CD8-positive, alpha-beta memory T cell (primary cell): ENCODE data around the gene CHST11. TPM values are rescaled to one million over a fixed set of nuclear protein-coding genes. Genes with fewer than 3 reads are reported as not detected.

Experiments used
- CTCF ChIA-PET: fragments of 350-600 bp; sonication (Branson Sonifier 250); formaldehyde crosslinking; loops from one replicate; lab custom pipeline; 2021; ENCODE audit warnings: antibody characterized with exemption; lab: Charles Lee
- POLR2A ChIA-PET: fragments of 350-600 bp; sonication (Branson Sonifier 250); formaldehyde crosslinking; loops from one replicate; lab custom pipeline; 2021; ENCODE audit warnings: antibody characterized with exemption; lab: Charles Lee
- DNase-seq, 5 donors: peaks; one replicate each; pipeline versions ENCODE4 v3.0.0 to v3.0.0-alpha.2; 2020 to 2022; ENCODE audit warnings: mixed read lengths in 1 of 5
- H3K27ac ChIP-seq: one replicate; pipeline ENCODE4 v1.7.0; 2013; ENCODE audit warnings: low read depth, mild to moderate bottlenecking, low read length, moderate library complexity
- H3K27me3 ChIP-seq: 2 replicates; pipeline ENCODE4 v1.7.0; 2013; ENCODE audit warnings: low read length, mild to moderate bottlenecking; ENCODE audit not compliant: insufficient read depth, poor library complexity, severe bottlenecking
- H3K36me3 ChIP-seq: 2 replicates; pipeline ENCODE4 v1.7.0; 2013; ENCODE audit warnings: mild to moderate bottlenecking, low read length, moderate library complexity; ENCODE audit not compliant: insufficient read depth
- H3K4me1 ChIP-seq: 2 replicates; pipeline ENCODE4 v1.7.0; 2013; ENCODE audit warnings: mild to moderate bottlenecking, low read length, moderate library complexity; ENCODE audit not compliant: insufficient read depth
- H3K4me3 ChIP-seq: 2 replicates; pipeline ENCODE4 v1.7.0; 2013; ENCODE audit warnings: mild to moderate bottlenecking, low read length
- H3K9me3 ChIP-seq: 2 replicates; pipeline ENCODE4 v1.7.0; 2013; ENCODE audit warnings: mild to moderate bottlenecking, low read length
- H3K27ac Mint-ChIP-seq, 8 donors: one replicate each; pipeline ENCODE4 v1.8.0; 2020 to 2021; ENCODE audit warnings: mixed read lengths in 8 of 8, mild to moderate bottlenecking in 6 of 8, inconsistent platforms in 3 of 8, moderate library complexity in 3 of 8
- H3K27me3 Mint-ChIP-seq, 2 donors: one replicate each; pipeline ENCODE4 v1.8.0; 2020 to 2021; ENCODE audit warnings: mixed read lengths in 2 of 2, mild to moderate bottlenecking in 1 of 2, moderate library complexity in 1 of 2
- H3K36me3 Mint-ChIP-seq, 3 donors: one replicate each; pipeline ENCODE4 v1.8.0; 2020 to 2021; ENCODE audit warnings: mixed read lengths in 3 of 3, inconsistent platforms in 1 of 3, mild to moderate bottlenecking in 1 of 3
- H3K4me1 Mint-ChIP-seq, 3 donors: one replicate each; pipeline ENCODE4 v1.8.0; 2020 to 2021; ENCODE audit warnings: mixed read lengths in 3 of 3, inconsistent platforms in 1 of 3, mild to moderate bottlenecking in 1 of 3
- H3K4me3 Mint-ChIP-seq, 7 donors: one replicate each; pipeline ENCODE4 v1.8.0; 2020 to 2021; ENCODE audit warnings: mixed read lengths in 7 of 7, mild to moderate bottlenecking in 6 of 7, moderate library complexity in 4 of 7, inconsistent platforms in 2 of 7
- H3K9me3 Mint-ChIP-seq, 5 donors: one replicate each; pipeline ENCODE4 v1.8.0; 2020 to 2022; ENCODE audit warnings: mixed read lengths in 5 of 5, mild to moderate bottlenecking in 3 of 5, moderate library complexity in 2 of 5, inconsistent platforms in 1 of 5
- polyA plus RNA-seq: library from polyadenylated mRNA; unstranded; fragments of 300-500 nt; fragmentation: Illumina TruSeq; gene quantifications from one replicate; pipeline ENCODE4 v1.2.3, GENCODE V29; 2021
- total RNA-seq, 2 experiments: library from RNA; stranded (reverse); gene quantifications; one replicate each; pipeline ENCODE4 v1.2.3, GENCODE V29; 2021

CHST11 gene
- total and polyA plus RNA-seq, 3 experiments from 2014 or later = 47.8 to 76.8 (median 51.5) TPM

DNA sequence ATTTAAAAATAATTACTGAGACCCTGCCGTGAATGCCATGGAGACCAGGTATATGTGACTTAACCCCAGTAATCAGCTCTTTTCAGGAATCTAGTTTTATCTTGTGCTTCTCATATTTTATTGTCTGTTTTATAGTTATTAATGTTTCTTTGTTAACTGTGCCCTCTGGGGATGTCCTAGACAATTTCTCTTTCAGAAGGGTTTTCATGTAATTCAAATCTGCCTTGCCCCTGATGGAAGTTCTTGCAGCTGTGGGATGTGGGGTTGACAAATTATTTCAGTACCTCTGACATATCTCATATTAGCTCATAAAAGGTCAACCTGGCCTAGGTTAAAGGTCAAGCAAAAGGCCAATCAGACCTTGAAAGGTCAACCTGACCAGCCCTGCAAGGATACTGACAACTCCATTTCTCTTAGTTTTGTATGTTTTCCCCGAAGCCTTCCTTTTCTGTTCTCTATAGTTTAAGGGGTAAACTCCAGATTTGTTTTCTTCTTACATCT, 319.0 kb downstream of the CHST11 start:
- Histone ChIP-seq H3K9me3 (no peaks in the 10 kb centered on the region), H3K27me3 (no peaks in the 10 kb centered on the region), H3K4me1 (no peaks in the 10 kb centered on the region), H3K4me3 (no peak overlapping the region), H3K27ac (no peak overlapping the region), H3K36me3 (no peaks in the 10 kb centered on the region)
- H3K27me3 Mint-ChIP-seq = peaks cover 2 to 19% of the 10 kb centered on the region in 2 donors
- DNase-seq = no peak
- H3K9me3 Mint-ChIP-seq = peaks cover 19 to 26% (median 21%) of the 10 kb centered on the region in 5 donors
- H3K4me3 Mint-ChIP-seq = no peak overlapping the region
- H3K36me3 Mint-ChIP-seq = peaks cover 4 to 47% (median 10%) of the 10 kb centered on the region in 3 donors
- H3K27ac Mint-ChIP-seq = no peak overlapping the region
- H3K4me1 Mint-ChIP-seq = no peaks in the 10 kb centered on the region
- CTCF ChIA-PET = no interaction called here
- POLR2A ChIA-PET = no interaction called here

DNA sequence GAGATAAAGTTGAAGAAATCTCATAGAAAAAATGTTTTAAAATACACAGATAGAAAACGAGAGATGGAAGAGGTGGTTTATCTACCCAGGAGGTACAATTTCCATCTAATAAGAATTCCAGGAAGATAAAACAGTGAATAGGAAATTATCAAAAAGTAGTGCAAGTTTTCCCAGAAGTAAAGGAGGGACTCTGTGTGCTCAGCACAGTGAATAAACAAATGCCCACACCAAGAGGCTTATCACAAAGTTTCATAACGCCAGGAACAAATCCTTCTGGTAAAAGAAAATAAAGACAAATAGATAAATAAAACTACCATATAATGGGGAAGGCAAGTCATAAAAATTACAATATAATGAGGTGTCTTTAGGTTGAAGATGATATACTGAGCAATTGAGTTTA, 322.4 kb downstream of the CHST11 start:
- H3K27me3 Mint-ChIP-seq = peaks cover 0 to 22% of the 10 kb centered on the region in 2 donors
- H3K4me1 Mint-ChIP-seq = no peaks in the 10 kb centered on the region
- DNase-seq = no peak
- ChIA-PET POLR2A (no interaction called here), CTCF (interaction anchor here (2.1 kb wide), 1 partner anchor 12 kb away, joined by 6 read pairs; no protein-coding TSS in a partner anchor)
- no peak overlapping the region for H3K4me3 ChIP-seq
- H3K4me1 ChIP-seq = no peaks in the 10 kb centered on the region
- no peaks in the 10 kb centered on the region for H3K27me3 ChIP-seq
- no peaks in the 10 kb centered on the region for H3K36me3 ChIP-seq
- H3K27ac ChIP-seq = no peak overlapping the region
- peaks cover 4 to 11% (median 7%) of the 10 kb centered on the region in 5 donors for H3K9me3 Mint-ChIP-seq
- no peak overlapping the region for H3K4me3 Mint-ChIP-seq
- peaks cover 0 to 39% (median 3%) of the 10 kb centered on the region in 3 donors for H3K36me3 Mint-ChIP-seq
- no peak overlapping the region for H3K27ac Mint-ChIP-seq
- no peaks in the 10 kb centered on the region for H3K9me3 ChIP-seq

DNA sequence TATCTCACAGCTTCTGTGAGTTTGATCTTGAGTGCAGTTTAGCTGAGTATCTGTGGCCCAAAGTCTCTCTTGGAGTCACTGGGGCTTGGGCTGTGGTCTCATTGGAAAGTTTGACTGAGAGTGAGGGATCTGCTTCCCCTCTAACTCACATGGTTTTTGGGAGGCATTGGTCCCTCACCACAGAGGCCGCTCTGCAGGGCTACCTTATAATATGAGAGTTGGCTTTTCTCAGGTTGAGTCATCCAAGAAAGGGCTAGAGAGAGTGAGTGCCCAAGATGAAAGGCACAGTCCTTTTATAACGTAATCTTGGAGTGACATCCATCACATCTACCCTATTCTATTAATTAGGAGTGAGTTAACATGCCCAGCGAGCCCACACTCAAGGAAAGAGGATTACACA, 325.5 kb downstream of the CHST11 start:
- POLR2A ChIA-PET = no interaction called here
- Histone ChIP-seq H3K9me3 (no peaks in the 10 kb centered on the region), H3K4me3 (no peak overlapping the region), H3K27me3 (no peaks in the 10 kb centered on the region), H3K4me1 (no peaks in the 10 kb centered on the region), H3K36me3 (no peaks in the 10 kb centered on the region), H3K27ac (no peak overlapping the region)
- peaks cover 2 to 7% (median 4%) of the 10 kb centered on the region in 5 donors for H3K9me3 Mint-ChIP-seq
- no peaks in the 10 kb centered on the region for H3K4me1 Mint-ChIP-seq
- no peak for DNase-seq
- CTCF ChIA-PET = no interaction called here
- H3K36me3 Mint-ChIP-seq = peaks cover 0 to 34% (median 3%) of the 10 kb centered on the region in 3 donors
- H3K27ac Mint-ChIP-seq = no peak overlapping the region
- peaks cover 0 to 22% of the 10 kb centered on the region in 2 donors for H3K27me3 Mint-ChIP-seq
- H3K4me3 Mint-ChIP-seq = no peak overlapping the region

DNA sequence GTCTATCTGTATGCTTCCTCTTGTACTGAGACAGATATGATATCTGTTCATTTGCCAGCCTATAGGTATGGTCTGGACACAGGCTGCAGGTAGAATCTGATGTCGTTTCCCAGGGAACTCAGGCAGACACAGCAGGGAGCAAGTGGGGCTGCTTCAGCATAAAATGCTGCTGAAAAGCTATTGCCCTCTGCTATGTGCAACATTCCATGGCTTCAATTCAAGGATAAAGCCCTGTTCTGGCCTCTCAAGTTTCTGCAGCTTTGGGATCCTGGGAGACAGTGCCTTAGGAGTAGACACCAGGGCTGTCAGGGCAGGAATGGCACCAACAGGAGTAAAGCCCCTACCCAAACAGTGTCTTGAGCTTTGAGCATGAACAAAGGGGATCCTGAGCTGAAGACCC, 327.8 kb downstream of the CHST11 start:
- CTCF ChIA-PET = no interaction called here
- POLR2A ChIA-PET = no interaction called here
- Histone ChIP-seq H3K4me3 (no peak overlapping the region), H3K27me3 (no peaks in the 10 kb centered on the region), H3K36me3 (no peaks in the 10 kb centered on the region), H3K4me1 (no peaks in the 10 kb centered on the region), H3K9me3 (no peaks in the 10 kb centered on the region), H3K27ac (no peak overlapping the region)
- Mint-ChIP-seq H3K27me3 (peaks cover 0 to 11% of the 10 kb centered on the region in 2 donors), H3K4me1 (no peaks in the 10 kb centered on the region), H3K4me3 (no peak overlapping the region), H3K9me3 (peaks cover 2 to 7% (median 2%) of the 10 kb centered on the region in 5 donors), H3K36me3 (peaks cover 0 to 24% (median 3%) of the 10 kb centered on the region in 3 donors), H3K27ac (no peak overlapping the region)
- no peak for DNase-seq

DNA sequence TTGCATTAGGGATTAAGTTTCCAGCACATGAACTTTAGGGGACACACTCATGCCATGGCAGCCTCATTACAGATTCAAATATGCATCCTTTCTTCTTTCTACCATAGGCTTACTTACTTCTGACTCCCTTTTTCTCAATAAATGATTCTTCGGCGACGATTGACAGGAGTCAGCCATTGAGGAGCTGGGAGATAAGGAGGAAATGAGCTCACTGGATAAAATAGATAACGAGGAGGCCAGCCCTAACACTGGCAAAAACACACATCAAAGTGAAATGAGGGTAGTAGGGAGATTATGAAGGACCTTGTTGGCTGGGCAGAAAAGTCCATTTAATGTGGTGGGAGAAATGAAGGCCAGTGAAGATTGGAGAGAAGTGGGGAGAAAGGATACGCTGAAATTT, 329.1 kb downstream of the CHST11 start:
- DNase-seq = no peak
- Histone ChIP-seq H3K9me3 (no peaks in the 10 kb centered on the region), H3K4me1 (no peaks in the 10 kb centered on the region), H3K4me3 (no peak overlapping the region), H3K27me3 (no peaks in the 10 kb centered on the region), H3K36me3 (no peaks in the 10 kb centered on the region), H3K27ac (no peak overlapping the region)
- Mint-ChIP-seq H3K36me3 (peaks cover 0 to 15% (median 1%) of the 10 kb centered on the region in 3 donors), H3K27me3 (peaks cover 0 to 2% of the 10 kb centered on the region in 2 donors), H3K4me3 (no peak overlapping the region), H3K9me3 (peaks cover 0 to 4% (median 0%) of the 10 kb centered on the region in 5 donors), H3K27ac (peak overlapping the region in 1 of 8 donors; percentile 77), H3K4me1 (peaks cover 2 to 5% (median 4%) of the 10 kb centered on the region in 3 donors)
- ChIA-PET CTCF (no interaction called here), POLR2A (no interaction called here)

DNA sequence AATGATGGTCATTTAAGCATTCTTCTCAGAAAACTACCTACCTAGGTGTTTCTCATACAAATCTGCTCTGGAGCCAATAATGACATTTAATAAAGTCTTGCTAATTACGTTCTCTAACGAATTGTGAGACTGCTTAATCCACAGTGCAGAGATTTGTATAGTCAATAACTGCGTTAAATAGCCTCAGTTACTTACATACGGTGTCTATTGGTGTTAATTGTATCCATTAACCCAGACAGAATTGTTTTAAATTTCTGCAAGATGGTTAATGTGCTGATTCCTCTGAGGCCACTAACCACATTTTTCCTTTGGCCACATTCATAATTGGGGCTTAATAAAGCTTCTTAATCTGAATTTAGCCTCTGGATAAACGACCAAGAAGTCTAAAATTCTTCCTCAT, 329.6 kb downstream of the CHST11 start:
- ChIA-PET POLR2A (no interaction called here), CTCF (no interaction called here)
- peaks cover 0 to 10% (median 0%) of the 10 kb centered on the region in 3 donors for H3K36me3 Mint-ChIP-seq
- Histone ChIP-seq H3K36me3 (no peaks in the 10 kb centered on the region), H3K27ac (no peak overlapping the region), H3K27me3 (no peaks in the 10 kb centered on the region), H3K4me1 (no peaks in the 10 kb centered on the region), H3K4me3 (no peak overlapping the region), H3K9me3 (no peaks in the 10 kb centered on the region)
- no peak for DNase-seq
- H3K9me3 Mint-ChIP-seq = peaks cover 0 to 3% (median 0%) of the 10 kb centered on the region in 5 donors
- no peak overlapping the region for H3K27ac Mint-ChIP-seq
- no peaks in the 10 kb centered on the region for H3K27me3 Mint-ChIP-seq
- peaks cover 2 to 5% (median 4%) of the 10 kb centered on the region in 3 donors for H3K4me1 Mint-ChIP-seq
- no peak overlapping the region for H3K4me3 Mint-ChIP-seq

DNA sequence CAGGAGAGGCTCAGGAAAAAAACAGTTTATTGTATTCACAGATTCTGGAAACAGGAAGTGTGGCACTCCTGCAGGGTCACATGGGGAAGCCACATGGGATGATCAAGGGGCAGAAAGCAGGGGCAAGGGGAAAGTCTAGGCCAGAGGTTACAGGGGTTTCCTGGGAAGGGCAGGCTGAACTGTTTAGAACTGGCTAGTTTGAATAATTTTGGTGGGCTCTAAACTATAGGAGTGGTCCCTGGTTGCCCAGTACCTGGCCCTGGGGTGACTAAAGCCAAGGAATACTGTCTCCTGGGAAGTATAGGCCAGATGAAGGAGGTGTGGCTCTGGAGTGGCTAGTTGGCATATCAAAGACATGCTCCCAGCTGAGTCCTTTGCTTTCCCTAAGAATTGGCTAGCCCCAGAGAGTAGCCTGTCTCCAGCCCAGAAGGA, 332.1 kb downstream of the CHST11 start:
- H3K36me3 Mint-ChIP-seq = no peaks in the 10 kb centered on the region
- no peaks in the 10 kb centered on the region for H3K9me3 Mint-ChIP-seq
- peaks cover 2 to 5% (median 4%) of the 10 kb centered on the region in 3 donors for H3K4me1 Mint-ChIP-seq
- CTCF ChIA-PET = no interaction called here
- H3K27me3 ChIP-seq = no peaks in the 10 kb centered on the region
- no peak overlapping the region for H3K4me3 ChIP-seq
- H3K27ac Mint-ChIP-seq = peak overlapping the region in 1 of 8 donors; percentile 28
- H3K27me3 Mint-ChIP-seq = no peaks in the 10 kb centered on the region
- no peaks in the 10 kb centered on the region for H3K9me3 ChIP-seq
- no peak overlapping the region for H3K4me3 Mint-ChIP-seq
- no peak for DNase-seq
- POLR2A ChIA-PET = no interaction called here
- no peaks in the 10 kb centered on the region for H3K36me3 ChIP-seq
- no peaks in the 10 kb centered on the region for H3K4me1 ChIP-seq
- H3K27ac ChIP-seq = no peak overlapping the region

DNA sequence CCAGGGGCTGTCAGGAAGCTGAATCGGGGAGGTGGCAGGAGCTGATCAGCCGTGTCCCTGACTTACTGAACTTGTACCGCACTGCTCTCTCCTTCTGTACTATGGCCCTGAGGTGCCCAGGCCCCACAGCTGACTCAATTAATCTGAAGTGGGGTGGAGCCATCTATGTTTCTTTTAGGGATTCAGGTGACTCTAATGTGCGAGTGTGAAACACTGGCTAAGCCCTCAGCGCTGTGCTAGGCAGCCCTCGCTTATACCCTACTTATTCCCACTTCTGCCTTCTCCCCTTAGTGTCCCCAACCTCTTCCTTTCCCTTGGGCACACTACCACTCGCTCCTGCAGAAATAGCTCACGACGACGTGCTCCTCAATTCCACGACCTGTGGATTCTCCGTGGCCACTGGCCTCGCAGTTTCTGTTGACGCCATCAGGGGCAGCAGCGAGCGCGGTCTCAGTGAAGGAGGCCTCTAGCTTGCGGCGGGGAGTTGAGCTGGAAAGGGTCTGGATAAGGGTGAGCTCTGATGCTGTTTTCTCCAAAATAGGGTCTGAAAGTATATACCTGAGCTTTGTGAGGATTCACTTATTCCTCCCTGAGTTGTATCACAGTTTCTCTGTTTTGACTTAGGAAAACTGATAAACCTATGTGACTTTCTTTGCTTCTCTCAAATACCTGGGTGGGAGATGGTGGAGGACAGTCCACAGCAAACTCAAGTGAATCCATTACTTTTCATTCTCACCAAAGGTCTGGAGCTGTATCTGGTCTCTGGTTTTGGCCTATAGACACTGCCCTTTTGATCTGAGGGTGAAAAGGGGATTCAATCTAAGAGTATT, 333.8 kb downstream of the CHST11 start:
- H3K27me3 Mint-ChIP-seq = no peaks in the 10 kb centered on the region
- H3K4me3 ChIP-seq = no peak overlapping the region
- H3K9me3 Mint-ChIP-seq = no peaks in the 10 kb centered on the region
- no peaks in the 10 kb centered on the region for H3K36me3 Mint-ChIP-seq
- no peaks in the 10 kb centered on the region for H3K27me3 ChIP-seq
- ChIA-PET POLR2A (no interaction called here), CTCF (interaction anchor here (0.7 to 2.6 kb wide), 7 partner anchors 10 to 576 kb away, joined by 3 to 9 read pairs (median 6); no protein-coding TSS in a partner anchor)
- H3K27ac Mint-ChIP-seq = no peak overlapping the region
- H3K36me3 ChIP-seq = no peaks in the 10 kb centered on the region
- peak overlapping the region in 4 of 7 donors; percentile 16 to 73 (median 41) for H3K4me3 Mint-ChIP-seq
- peaks cover 2 to 5% (median 4%) of the 10 kb centered on the region in 3 donors for H3K4me1 Mint-ChIP-seq
- H3K9me3 ChIP-seq = no peaks in the 10 kb centered on the region
- peak in 4 of 5 donors; percentile 6 to 22 (median 10) for DNase-seq
- H3K4me1 ChIP-seq = no peaks in the 10 kb centered on the region
- H3K27ac ChIP-seq = no peak overlapping the region
